ENCODE results near the gene ZCCHC17. TPM values are rescaled to one million over a fixed set of nuclear protein-coding genes. Genes with fewer than 3 reads are reported as not detected.

ZCCHC17 gene
- total RNA-seq, 2 donors from 2014 or later, result 13.1 to 21.7 TPM

DNA sequence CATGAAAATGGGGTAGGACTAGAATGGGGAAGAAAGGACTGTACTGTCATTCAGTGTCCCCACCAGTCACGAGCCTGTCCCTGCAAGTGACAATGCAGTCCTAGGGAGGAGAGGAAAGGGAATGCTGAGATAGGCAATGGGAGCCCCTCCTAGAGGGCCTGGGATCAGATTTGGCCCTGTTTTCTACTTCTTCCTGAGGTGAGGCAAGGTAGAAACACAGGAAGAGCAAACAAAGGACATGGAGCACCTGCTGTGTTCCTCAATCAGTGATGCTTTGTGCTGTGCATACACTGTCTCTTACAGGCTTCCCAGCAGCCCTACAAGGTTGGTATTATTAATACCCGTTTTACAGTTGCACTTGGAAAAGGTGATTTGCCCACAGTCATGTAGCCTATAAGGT lies 70.0 kb downstream of the ZCCHC17 start:
- Histone ChIP-seq H3K4me3 (no peak overlapping the region), H3K4me1 (ENCODE audit: control insufficient read depth in 1 of 2, low read depth in 2 of 2) (peaks cover 11 to 40% of the 10 kb centered on the region in 2 donors), H3K27ac (no peak overlapping the region), H3K27me3 (replicated peaks; ENCODE audit: insufficient read depth) (no peaks in the 10 kb centered on the region), H3K9me3 (no peaks in the 10 kb centered on the region), H3K36me3 (peaks cover 17% of the 10 kb centered on the region)
- no peak for ATAC-seq (ENCODE audit: insufficient number of reproducible peaks, low FRiP score, low read depth)
- no peak for DNase-seq (ENCODE audit: low spot score)
- TF ChIP-seq, protein P1, sequence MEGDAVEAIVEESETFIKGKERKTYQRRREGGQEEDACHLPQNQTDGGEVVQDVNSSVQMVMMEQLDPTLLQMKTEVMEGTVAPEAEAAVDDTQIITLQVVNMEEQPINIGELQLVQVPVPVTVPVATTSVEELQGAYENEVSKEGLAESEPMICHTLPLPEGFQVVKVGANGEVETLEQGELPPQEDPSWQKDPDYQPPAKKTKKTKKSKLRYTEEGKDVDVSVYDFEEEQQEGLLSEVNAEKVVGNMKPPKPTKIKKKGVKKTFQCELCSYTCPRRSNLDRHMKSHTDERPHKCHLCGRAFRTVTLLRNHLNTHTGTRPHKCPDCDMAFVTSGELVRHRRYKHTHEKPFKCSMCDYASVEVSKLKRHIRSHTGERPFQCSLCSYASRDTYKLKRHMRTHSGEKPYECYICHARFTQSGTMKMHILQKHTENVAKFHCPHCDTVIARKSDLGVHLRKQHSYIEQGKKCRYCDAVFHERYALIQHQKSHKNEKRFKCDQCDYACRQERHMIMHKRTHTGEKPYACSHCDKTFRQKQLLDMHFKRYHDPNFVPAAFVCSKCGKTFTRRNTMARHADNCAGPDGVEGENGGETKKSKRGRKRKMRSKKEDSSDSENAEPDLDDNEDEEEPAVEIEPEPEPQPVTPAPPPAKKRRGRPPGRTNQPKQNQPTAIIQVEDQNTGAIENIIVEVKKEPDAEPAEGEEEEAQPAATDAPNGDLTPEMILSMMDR (IDR thresholded peaks at IDR 0.05), result no peak

DNA sequence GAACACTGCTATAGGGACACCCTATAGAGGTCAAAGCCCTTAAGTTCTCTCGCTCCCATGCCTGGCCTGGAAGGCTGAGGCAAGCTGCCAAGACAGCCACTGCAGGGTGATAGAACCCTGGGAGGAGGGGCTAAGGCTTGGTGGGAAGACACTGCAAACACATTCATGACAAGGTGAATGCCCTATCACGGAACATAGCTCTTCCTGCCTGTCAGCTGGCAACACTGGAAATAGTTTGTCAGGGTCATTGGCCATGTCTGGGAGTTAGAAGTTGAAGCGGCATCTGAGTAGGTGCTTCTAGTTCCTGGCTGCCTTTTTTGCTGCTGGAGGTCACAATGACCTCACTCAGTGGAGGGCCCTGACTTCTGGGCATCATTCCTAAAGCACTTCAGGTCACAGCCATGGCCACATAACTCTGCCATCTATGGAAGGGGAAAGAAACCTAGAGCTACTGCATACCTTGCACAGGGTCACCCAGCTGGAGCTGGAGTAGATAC lies 71.8 kb downstream of the ZCCHC17 start:
- H3K27ac ChIP-seq, result peak overlapping the region; percentile 58 to 65
- DNase-seq (ENCODE audit: low spot score) (no peak), ATAC-seq (ENCODE audit: insufficient number of reproducible peaks, low FRiP score, low read depth) (no peak)
- peaks cover 16 to 58% of the 10 kb centered on the region in 2 donors for H3K4me1 ChIP-seq (ENCODE audit: control insufficient read depth in 1 of 2, low read depth in 2 of 2)
- TF ChIP-seq, protein P1 (IDR thresholded peaks at IDR 0.05), result no peak
- H3K27me3 ChIP-seq (replicated peaks; ENCODE audit: insufficient read depth), result no peaks in the 10 kb centered on the region
- H3K36me3 ChIP-seq, result peaks cover 17% of the 10 kb centered on the region
- H3K4me3 ChIP-seq, result no peak overlapping the region
- H3K9me3 ChIP-seq, result no peaks in the 10 kb centered on the region

DNA sequence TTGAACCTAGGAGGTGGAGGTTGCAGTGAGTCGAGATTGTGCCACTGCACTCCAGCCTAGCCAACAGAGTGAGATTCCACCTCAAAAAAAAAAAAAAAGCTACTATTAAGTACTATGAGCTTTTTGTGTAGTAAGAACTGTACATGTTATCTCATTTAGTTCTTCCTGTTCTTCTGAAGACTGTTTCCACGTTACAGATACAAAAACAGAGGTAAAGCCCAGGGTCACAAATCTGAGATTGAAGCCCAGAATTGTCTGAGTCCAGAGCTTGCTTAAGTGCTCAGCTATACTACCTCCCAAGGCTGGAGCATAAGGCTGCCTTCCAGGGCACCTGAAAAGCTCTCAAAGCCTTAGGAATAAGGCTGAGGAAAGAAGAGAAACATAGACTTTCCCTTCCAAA lies 73.2 kb downstream of the ZCCHC17 start:
- DNase-seq (ENCODE audit: low spot score) (no peak), ATAC-seq (ENCODE audit: insufficient number of reproducible peaks, low FRiP score, low read depth) (no peak)
- Histone ChIP-seq H3K27me3 (replicated peaks; ENCODE audit: insufficient read depth) (no peaks in the 10 kb centered on the region), H3K9me3 (no peaks in the 10 kb centered on the region), H3K4me3 (no peak overlapping the region), H3K27ac (peak overlapping the region in 1 of 2 donors; percentile 58), H3K4me1 (ENCODE audit: control insufficient read depth in 1 of 2, low read depth in 2 of 2) (peaks cover 27 to 72% of the 10 kb centered on the region in 2 donors), H3K36me3 (peaks cover 12% of the 10 kb centered on the region)
- TF ChIP-seq, protein P1 (IDR thresholded peaks at IDR 0.05), result no peak

DNA sequence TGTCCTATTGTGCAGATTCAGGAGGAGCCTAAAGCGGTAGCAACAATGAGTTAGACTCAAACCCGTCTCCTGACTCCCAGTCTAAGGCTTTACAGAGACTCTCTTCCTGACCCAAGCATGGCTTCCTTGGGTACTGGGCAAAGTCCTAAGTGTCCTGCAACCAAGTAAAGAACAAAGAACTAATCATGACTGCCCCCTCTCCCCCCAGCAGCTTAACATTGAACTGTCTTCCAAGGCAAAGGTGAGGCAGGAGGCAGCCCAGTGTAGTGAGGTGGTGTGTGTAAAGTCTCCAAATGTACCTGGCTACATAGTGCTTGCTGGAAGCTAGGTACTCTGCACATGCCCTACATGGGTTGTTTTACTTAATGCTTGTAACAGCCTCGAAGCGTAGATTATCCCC lies 73.7 kb downstream of the ZCCHC17 start:
- no peak for DNase-seq (ENCODE audit: low spot score)

DNA sequence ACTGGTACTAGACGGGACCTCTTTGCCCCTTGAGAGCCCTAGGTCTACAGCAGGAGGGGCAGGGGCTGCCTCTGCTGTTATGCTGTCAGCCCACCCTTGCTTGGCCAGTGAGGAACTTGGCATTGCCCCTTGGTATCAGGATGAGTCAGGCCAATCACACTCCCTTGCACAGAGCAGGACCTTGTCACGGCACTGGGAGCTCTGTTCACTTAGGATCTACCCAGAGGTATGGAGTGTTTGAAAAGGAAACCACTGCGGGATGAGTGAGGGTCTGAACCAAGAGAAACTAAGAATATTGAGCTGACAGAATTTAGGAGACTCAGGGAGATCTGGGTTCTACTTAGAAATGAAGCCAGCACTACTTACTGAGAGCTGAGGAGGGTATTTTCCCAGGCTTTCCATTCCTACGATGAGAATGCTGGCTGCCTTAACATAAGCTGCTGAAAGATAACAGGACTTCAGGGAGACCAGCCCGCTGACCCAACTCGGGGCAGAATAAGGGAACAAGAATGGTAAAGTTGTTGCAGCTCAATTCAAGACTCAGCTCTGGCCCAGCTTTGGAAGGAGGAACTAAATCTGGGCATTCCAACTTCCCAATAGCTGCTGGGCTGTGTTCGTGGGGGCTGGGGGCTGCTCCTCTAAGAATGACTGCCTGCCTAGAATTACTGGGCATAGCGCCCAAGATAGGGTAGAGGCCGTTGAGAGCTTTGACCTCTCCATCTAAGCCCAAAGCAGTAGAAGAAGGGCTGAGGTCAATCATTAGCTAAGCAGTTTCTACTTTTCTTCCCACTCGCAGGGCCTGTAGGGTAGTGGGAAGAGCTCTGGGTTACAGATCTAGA lies 74.5 kb downstream of the ZCCHC17 start:
- Histone ChIP-seq H3K36me3 (peaks cover 9% of the 10 kb centered on the region), H3K9me3 (no peaks in the 10 kb centered on the region), H3K4me1 (ENCODE audit: control insufficient read depth in 1 of 2, low read depth in 2 of 2) (peaks cover 27 to 77% of the 10 kb centered on the region in 2 donors), H3K27me3 (replicated peaks; ENCODE audit: insufficient read depth) (no peaks in the 10 kb centered on the region), H3K27ac (peak overlapping the region; percentile 88 to 94), H3K4me3 (peak overlapping the region; percentile 81)
- TF ChIP-seq, protein P1 (IDR thresholded peaks at IDR 0.05), result no peak
- DNase-seq (ENCODE audit: low spot score) (no peak), ATAC-seq (ENCODE audit: insufficient number of reproducible peaks, low FRiP score, low read depth) (no peak)

More for the DNA sequence above, 73.7 kb downstream of the ZCCHC17 start:
- TF ChIP-seq, protein P1 (IDR thresholded peaks at IDR 0.05), result no peak
- Histone ChIP-seq H3K27me3 (replicated peaks; ENCODE audit: insufficient read depth) (no peaks in the 10 kb centered on the region), H3K4me3 (no peak overlapping the region), H3K36me3 (peaks cover 11% of the 10 kb centered on the region), H3K27ac (peak overlapping the region in 1 of 2 donors; percentile 29), H3K4me1 (ENCODE audit: control insufficient read depth in 1 of 2, low read depth in 2 of 2) (peaks cover 27 to 75% of the 10 kb centered on the region in 2 donors), H3K9me3 (no peaks in the 10 kb centered on the region)
- no peak for ATAC-seq (ENCODE audit: insufficient number of reproducible peaks, low FRiP score, low read depth)
